ENCODE data around the gene CTCF. TPM values are rescaled to one million over a fixed set of nuclear protein-coding genes. Genes with fewer than 3 reads are reported as not detected.

The CTCF gene
- total RNA-seq, 1 donor from 2014 or later: 43.2 TPM

DNA sequence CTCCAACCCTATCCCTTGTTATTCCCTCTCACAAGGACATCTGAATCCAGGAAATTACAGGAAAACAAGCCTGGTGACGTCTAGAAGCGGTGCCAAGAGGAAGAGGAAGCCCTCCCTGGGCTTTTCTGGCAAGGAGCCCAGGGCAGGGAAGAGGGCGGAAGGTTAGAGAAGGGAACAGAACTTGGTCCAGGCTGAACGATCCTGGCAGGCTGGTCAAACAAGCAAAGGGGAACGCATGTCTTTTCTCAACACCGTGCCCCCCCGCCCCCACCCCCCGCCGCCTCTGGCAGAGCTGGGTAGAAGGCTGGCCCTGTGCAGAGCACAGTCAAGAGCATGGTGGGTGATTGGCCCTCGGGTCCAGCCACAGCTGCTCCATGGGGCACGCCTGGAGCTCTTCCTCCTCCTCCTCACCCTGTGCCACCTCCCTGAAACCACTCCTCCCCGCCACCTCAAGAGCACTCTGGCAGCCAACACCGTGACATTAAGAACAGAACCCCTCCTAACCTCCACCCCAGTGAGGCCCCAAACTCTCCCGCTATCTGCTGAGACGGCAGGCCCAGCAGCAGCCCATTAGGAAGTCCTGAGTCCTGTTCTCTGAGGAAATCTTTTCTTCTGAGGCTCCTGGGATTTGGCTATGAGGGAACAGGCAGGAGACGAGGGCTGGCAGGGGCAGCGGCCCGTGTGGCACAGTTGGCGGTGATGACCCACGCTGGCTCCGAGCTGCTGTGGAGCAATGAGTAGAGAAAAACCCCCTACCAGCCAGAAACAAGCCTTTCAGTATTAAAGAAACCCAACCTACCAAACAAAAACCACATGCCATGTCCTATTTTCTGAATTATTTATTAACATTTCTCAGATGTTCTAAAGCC, 111.6 kb downstream of the CTCF start:
- no peaks in the 10 kb centered on the region for H3K36me3 ChIP-seq
- intact Hi-C loops (cut with DNase I): no loop called here
- H3K27me3 ChIP-seq: no peaks in the 10 kb centered on the region
- H3K4me1 ChIP-seq: peaks cover 60% of the 10 kb centered on the region
- TF ChIP-seq, protein P1, sequence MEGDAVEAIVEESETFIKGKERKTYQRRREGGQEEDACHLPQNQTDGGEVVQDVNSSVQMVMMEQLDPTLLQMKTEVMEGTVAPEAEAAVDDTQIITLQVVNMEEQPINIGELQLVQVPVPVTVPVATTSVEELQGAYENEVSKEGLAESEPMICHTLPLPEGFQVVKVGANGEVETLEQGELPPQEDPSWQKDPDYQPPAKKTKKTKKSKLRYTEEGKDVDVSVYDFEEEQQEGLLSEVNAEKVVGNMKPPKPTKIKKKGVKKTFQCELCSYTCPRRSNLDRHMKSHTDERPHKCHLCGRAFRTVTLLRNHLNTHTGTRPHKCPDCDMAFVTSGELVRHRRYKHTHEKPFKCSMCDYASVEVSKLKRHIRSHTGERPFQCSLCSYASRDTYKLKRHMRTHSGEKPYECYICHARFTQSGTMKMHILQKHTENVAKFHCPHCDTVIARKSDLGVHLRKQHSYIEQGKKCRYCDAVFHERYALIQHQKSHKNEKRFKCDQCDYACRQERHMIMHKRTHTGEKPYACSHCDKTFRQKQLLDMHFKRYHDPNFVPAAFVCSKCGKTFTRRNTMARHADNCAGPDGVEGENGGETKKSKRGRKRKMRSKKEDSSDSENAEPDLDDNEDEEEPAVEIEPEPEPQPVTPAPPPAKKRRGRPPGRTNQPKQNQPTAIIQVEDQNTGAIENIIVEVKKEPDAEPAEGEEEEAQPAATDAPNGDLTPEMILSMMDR (IDR thresholded peaks at IDR 0.05): no peak
- peak in 1 of 2 donors; percentile 69 for TF ChIP-seq POLR2AphosphoS5 (IDR thresholded peaks at IDR 0.05; ENCODE audit: insufficient read depth in 1 of 2, low read depth in 1 of 2)
- TF ChIP-seq POLR2A (IDR thresholded peaks at IDR 0.05): no peak
- H3K9me3 ChIP-seq: no peaks in the 10 kb centered on the region
- H3K27ac ChIP-seq: peak overlapping the region; percentile 75
- peak overlapping the region in 1 of 2 donors; percentile 2 for H3K4me3 ChIP-seq
- DNase-seq (ENCODE audit: extremely low spot score in 2 of 2): no peak

DNA sequence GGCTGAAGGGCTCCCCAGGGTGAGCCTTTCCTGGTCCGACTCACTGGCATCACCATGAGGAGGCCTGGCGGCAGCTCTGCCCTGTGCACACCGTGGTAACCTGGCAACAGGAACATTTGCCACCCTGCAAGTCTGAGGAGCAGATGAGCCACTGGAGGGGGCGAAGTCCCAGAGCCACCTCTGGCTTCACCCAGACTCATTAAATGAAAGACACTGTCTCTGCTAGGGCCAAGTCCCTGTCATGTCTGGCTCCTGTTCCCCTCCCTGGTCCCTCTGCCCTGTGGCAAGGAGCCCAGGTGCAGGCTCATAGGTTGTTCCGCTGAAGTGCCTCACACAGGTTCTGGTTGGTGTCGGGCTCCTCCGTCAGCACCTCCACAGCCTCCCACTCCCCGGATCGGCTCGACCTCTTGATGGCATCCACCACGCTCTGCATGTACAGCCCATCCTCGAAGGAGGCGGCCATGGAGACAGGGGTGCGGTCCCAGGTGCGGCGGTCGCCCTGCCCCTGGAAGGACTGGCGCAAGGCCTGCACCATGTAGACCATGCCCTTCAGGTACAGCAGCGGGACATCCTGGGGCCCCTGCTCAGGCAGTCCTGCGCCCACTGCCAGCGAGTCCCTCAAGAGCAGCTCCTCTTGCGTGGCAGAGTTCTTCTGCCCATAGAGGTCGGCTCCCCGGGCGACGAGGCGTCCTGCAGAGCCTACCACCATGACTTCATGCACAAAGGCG, 112.7 kb downstream of the CTCF start:
- peak overlapping the region; percentile 75 for H3K27ac ChIP-seq
- H3K4me3 ChIP-seq: no peak overlapping the region
- peaks cover 0 to 3% of the 10 kb centered on the region in 2 donors for H3K36me3 ChIP-seq
- H3K4me1 ChIP-seq: peaks cover 61% of the 10 kb centered on the region
- no peak for DNase-seq (ENCODE audit: extremely low spot score in 2 of 2)
- intact Hi-C loops (cut with DNase I): no loop called here
- no peak for TF ChIP-seq POLR2A (IDR thresholded peaks at IDR 0.05)
- TF ChIP-seq POLR2AphosphoS5 (IDR thresholded peaks at IDR 0.05; ENCODE audit: insufficient read depth in 1 of 2, low read depth in 1 of 2): no peak
- TF ChIP-seq, protein P1 (IDR thresholded peaks at IDR 0.05): no peak
- H3K27me3 ChIP-seq: no peaks in the 10 kb centered on the region
- no peaks in the 10 kb centered on the region for H3K9me3 ChIP-seq

DNA sequence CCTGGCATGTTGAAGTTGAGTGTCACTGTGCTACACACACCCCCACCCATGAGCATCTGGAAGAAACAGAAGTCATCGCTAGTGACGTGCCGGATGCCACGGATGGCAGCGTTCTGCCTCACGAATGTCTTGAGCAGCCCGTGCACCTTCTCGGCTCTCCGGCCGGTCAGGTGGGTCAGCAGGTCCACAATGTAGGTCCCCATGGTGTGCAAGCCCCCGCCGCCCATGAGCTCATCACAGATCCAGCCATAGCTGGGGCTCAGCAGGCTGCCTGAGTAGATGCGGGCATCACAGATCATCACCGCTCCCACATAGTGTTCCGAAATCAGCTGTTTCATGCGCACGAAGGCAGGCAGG, 113.2 kb downstream of the CTCF start:
- TF ChIP-seq POLR2AphosphoS5 (IDR thresholded peaks at IDR 0.05; ENCODE audit: insufficient read depth in 1 of 2, low read depth in 1 of 2) (no peak), POLR2A (IDR thresholded peaks at IDR 0.05) (no peak)
- TF ChIP-seq, protein P1 (IDR thresholded peaks at IDR 0.05): no peak
- Histone ChIP-seq H3K4me1 (peaks cover 61% of the 10 kb centered on the region), H3K27ac (no peak overlapping the region), H3K27me3 (no peaks in the 10 kb centered on the region), H3K9me3 (no peaks in the 10 kb centered on the region), H3K36me3 (peaks cover 0 to 8% of the 10 kb centered on the region in 2 donors), H3K4me3 (no peak overlapping the region)
- no peak for DNase-seq (ENCODE audit: extremely low spot score in 2 of 2)
- intact Hi-C loops (cut with DNase I): no loop called here

DNA sequence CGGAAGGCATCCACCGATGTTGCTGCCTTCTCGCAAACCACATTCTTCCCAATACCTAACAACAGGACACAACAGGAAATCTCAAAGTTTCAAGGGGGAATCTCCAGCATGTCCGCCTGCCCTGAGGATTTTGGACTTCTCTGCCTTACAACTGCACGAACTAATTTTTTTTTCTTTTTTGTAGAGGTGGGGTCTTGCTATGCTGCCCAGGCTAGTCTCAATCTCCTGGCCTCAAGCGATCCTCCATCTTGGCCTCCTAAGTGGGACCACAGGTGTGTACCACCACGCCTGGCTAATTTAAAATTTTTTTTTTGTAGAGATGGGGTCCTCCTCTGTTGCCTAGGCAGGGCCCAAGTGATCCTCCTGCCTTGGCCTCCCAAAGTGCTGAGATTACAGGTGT, 113.7 kb downstream of the CTCF start:
- H3K27me3 ChIP-seq: no peaks in the 10 kb centered on the region
- H3K4me3 ChIP-seq: no peak overlapping the region
- H3K4me1 ChIP-seq: peaks cover 61% of the 10 kb centered on the region
- TF ChIP-seq POLR2AphosphoS5 (IDR thresholded peaks at IDR 0.05; ENCODE audit: insufficient read depth in 1 of 2, low read depth in 1 of 2): no peak
- no peak for TF ChIP-seq POLR2A (IDR thresholded peaks at IDR 0.05)
- H3K36me3 ChIP-seq: peaks cover 0 to 11% of the 10 kb centered on the region in 2 donors
- H3K9me3 ChIP-seq: no peaks in the 10 kb centered on the region
- intact Hi-C loops (cut with DNase I): no loop called here
- H3K27ac ChIP-seq: no peak overlapping the region
- no peak for DNase-seq (ENCODE audit: extremely low spot score in 2 of 2)

DNA sequence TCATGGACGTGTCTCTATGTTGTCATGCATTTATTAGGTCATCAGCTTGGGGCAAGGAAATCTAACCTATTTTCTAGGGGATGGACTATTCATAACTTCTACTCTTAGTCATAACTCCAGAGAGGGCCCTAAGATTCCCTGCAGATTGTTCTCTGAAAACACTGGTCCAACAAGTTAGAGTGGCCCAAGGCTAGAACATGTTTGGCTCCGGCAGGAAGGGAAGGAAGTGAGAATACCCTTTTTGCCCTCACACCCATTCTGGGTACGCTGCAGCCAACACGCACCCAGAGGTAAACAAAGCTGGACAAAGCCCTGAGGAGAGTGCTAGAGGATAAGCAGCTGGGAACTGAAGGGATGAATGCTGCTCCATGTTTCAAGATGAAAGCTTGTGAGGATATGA, 114.2 kb downstream of the CTCF start:
- Histone ChIP-seq H3K27me3 (no peaks in the 10 kb centered on the region), H3K9me3 (no peaks in the 10 kb centered on the region), H3K4me1 (peaks cover 61% of the 10 kb centered on the region), H3K4me3 (no peak overlapping the region), H3K36me3 (peaks cover 0 to 11% of the 10 kb centered on the region in 2 donors), H3K27ac (peak overlapping the region; percentile 21)
- TF ChIP-seq POLR2A (IDR thresholded peaks at IDR 0.05): no peak
- TF ChIP-seq, protein P1 (IDR thresholded peaks at IDR 0.05): no peak
- no peak for TF ChIP-seq POLR2AphosphoS5 (IDR thresholded peaks at IDR 0.05; ENCODE audit: insufficient read depth in 1 of 2, low read depth in 1 of 2)
- intact Hi-C loops (cut with DNase I): no loop called here
- DNase-seq (ENCODE audit: extremely low spot score in 2 of 2): no peak
